Activated CD4-positive, CD25-positive, alpha-beta regulatory T cell treated with anti-CD3 and anti-CD28 coated beads, Interleukin-2, amount 50 U/mL, for 16 hours (primary cell): Measurements from ENCODE around the gene ADAMTS6.

Experiments used
- DNase-seq: peaks from one replicate; pipeline ENCODE4 v3.0.0-alpha.2; 2020; ENCODE audit warnings: low read depth, low spot score

Gene ADAMTS6

DNA sequence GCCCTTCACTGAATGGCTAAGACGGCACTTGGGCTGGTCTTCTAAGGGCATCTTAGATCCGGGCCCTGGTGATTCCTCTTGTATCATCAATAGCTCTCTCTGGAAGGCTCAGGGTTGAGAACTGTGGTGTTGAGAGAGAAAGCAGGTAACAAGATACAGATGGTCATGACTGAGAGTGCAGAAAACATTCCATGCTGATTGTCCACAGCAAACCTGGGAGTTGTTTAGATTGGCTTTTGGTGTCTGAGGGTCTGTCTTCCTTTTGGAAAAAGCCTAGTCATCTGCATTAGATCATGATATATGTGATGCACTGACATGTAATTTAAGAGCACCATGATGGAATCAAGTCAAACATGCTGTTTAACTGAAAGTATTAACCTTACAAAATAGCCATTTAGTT is 331.9 kb downstream of the ADAMTS6 start:
- no peak for DNase-seq

DNA sequence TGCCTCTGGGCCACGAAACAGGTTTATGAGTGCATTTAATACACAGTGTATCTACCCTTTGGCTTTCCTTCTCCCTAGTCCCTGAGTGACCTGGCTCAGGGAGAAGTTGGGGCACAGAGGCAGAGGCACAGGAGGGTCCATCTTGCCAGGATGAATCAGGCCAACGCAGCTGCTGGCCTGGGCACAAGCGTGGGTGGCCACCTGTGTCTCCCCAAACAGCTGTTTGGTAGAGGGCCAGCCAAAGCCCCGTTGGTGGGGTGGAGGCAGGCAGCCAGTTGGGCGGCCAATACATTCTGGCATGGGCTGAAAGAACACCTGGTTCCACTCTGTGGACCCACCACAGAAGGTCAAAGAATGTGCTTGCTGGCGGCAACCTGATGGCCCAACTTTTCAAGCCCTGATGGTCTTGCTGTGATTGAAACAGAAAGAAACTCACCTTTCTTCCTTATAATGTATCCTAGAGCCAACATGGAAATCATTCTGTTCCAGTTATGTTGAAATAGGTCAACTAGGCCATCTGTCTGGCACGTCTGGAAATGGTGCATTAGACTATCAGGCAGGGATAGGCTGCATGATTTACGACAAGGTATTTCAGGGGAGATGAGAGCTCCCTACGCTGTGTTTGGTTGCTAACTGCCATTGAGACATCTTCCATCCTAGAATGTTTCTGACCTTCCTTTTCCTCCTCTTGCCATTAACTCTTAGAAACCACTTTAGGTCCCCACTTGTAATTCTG is 337.4 kb downstream of the ADAMTS6 start:
- no peak for DNase-seq

DNA sequence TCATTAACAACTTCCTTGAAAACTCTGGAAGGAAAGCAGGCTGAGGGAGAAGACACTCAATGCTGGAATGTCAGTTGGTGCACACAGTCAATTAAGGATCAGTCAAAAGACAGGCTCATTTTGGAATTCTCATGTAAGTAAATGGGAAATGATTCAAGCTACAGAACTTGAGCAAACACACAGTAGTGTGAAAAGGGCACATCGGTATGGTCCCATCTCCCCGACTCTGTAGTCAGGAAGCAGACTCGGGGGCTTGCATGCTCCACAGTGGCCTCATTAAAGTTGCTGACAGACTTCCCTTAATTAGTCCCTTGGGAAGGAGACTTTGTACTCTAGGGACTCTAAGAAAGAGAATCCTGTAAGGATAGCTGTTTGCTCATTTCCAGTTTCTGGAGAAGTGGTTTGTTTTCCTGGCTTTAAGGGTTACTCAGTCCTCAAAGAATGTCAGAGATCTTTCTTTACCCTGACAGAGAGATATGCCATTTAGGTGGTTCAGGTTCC is 339.2 kb downstream of the ADAMTS6 start:
- DNase-seq, result no peak

DNA sequence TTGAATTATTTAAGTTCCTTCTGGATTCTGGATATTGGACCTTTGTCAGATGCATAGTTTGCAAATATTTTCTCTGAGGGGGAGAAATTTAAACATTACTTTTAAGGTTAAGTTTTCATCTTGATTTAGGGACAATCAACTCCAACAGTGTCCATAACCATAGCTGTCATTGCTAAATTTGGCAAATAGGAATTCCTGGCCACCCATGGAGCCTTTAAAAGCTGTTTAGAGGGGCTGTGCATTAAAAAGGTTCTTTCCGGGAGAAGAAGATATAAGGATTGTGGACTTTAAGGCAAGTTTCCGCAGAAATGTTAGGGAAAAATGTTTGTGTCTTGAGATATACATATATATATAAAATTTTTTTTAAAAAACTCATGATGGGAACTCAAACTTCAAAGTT is 339.7 kb downstream of the ADAMTS6 start:
- no peak for DNase-seq

DNA sequence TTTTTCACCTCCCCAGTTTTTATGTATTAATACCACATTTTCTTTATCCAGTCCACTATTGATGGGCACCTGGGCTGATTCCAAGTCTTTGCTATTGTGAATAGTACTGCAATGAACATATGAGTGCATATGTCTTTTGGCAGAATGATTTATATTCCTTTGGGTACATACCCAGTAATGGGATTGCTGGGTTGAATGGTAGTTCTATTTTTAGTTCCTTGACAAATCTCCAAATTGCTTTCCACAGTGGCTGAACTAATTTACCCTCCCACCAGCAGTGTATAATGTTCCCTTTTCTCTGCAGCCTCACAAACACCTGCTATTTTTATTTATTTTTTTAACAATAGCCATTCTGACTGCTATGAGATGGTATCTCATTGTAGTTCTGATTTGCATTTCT is 340.2 kb downstream of the ADAMTS6 start:
- no peak for DNase-seq

DNA sequence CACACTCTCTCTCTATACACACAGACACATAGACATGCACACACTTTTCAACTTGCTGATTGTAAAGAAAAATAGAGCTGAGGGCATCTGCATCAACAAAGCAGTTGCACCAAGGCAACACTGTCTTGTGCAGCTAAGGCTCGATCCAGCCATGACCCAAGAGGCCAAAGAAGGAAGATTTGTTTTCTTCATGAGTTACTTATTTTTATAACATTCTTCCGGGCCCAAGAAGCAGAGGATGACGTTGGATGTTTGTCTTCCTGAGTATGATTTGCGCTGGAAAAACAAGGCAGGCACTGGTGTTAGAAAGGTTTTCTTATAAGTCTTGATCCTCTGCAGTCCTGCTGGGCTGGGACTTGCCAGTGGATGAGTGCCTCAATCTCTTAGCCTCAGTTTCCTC is 344.1 kb downstream of the ADAMTS6 start:
- no peak for DNase-seq

DNA sequence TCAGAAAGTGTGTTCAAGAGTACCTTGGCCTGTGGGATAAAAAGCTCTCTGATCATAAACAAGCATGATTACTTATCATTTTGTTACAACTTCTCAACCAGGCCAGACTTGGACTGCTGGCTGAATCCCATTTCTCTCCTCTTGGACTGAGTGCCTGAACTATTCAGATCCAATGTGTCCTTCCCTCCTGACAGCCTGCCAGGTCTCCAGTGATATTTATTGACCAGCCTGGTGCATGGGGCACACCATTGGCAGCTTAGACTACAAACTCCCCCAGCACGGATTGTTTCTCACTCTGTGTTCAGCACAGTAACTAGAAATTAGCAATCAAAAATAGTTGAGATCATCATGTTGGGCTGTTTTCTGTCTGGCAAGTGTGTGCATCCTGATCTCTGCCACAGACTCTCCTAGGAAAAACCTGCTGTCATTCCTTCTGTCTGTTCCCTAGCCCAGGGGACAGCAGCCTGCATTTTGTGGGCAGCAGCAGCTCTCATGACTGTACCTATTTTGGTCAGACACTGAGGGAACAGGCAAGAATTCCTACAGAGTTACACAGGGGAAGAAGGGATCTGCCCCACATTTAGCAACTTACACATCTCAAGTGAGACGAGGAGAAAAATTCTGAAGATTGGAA is 348.1 kb downstream of the ADAMTS6 start:
- DNase-seq, result no peak

DNA sequence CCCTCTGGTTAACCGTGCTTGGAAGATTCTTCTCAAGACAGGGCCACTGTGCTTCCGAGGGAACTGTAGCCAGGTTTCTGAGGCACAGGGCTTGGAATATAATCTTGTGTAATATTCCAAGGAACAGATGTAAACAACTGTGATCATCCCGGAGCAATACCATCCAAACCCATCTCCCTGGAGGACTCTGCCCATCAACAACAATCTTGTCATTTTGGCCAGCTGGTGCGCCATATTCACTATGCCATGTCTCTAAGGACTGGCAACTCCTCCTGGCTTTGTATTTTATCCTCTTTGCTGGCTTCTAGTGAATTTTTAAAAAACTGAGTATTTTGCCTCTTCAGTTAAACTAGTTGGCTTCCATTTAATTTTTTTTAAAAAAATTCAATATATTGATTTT is 349.3 kb downstream of the ADAMTS6 start:
- DNase-seq, result no peak

DNA sequence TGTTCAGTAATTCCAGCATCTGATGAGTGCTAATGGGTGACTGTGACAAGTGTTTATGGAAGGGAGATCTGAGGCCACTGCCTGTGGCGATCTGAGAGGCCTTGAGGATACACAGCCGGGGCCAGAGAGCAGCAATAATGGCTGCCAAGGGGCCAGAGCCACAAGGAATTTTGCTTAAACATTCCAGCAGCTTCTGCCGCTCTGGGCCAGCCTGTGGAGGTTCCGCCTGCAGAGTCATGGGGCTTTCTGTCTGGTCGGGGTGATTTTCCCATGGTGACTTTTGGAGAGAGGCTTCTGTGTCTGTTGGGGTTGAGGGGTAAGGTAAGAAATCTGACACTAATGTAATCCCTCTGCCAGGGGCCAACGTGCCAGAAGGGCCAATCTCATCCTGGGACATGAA is 353.5 kb downstream of the ADAMTS6 start:
- no peak for DNase-seq

DNA sequence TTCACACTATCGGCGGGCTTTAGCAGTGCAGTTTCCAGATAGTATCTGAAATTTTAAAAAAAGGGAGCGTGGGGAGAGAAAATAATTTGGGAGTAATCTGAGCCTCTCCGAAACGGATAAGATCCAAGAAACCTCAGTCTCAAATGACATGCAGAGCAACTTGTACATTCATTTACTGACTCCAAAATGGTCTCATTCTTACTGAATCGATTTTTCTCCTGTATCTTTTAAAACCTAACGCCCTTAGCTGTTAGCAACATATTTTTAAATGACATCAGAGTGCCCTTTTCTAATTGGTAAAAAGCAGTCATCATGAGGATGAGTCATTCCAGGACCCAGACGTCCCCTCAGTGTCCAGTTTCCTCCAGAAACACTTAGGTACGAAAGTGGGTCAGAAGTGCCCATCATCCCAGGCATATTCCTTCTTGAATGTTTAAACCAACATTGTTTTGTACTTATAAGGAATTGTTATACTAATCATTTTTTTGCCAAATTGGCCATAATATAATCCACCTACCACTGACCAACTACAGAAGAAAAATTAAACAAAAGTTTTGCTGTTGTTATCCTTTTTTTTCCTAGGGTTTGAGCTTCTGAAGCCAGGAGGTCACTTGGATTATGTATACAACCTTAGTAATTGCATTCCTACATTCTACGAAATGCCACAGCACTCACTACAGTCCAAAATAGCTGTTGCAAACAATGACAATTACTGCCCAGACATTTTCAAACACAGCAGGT is 354.4 kb downstream of the ADAMTS6 start:
- no peak for DNase-seq

DNA sequence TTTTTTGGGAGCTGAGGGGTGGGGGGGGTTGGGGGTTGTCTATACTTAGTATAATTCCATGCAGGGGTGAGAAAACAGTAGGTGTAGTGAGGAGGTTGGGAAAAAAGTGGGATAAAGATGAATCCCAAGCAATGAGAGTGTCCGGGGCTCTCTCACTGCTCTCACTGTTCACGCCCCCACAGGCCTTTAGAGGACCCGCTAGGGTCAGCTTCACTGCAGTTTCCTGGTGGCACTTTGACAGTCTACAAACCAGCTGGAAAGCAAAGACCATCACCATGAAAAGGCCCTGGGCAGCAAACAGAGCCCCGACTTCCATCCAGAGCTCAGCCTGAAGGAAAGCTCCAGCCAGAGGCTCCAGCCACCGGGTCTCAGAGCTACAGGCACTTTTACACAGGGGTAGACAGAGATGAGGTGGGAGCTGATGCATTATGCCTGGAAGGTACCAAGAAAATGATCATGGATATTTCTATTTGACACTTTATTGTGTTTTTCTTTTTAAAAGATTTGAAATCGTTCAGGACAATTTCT is 355.1 kb downstream of the ADAMTS6 start:
- no peak for DNase-seq

DNA sequence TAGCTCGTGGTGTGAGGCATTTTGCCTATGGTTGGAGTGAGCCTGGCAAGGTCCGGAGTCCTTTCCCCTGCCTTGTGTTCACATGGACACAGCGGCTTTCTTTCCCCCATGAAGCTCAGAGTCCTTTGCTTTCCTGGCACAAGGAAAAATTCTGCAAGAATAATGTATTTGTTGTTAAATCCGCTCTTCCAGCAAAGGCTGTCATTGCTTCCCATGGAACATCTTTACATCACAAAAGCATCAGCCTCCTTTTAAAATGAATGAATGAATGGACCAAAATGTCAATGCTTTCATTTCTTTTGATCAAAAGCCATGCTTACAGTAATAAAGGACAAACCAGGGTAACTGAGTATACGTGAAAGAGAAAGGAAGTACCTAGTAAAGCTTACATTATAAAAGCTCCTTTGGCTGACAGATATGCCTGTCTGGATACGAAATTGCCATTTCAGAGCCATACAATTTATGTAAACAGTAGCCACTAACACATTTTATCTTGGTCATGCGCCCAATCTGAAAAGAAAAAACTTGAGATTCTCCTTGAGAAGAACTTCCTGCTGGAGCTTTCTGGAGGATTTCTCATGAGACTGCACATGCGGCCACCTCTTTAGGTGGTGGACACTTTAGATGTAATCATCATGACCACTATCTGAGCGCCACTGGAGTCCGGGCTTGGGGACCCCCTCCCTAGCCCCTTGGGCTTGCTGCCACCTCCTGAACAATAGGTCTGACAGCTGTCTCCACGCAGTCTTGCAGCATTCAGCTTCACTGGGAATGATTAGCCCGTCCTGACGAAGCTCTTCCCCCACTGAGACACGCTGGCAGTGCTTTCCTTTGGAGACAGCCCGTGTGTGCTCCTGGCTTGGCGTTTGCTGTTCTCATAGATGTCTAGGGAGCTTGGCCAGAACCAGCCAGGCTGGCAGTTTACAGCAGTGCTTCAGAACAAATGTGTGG is 355.9 kb downstream of the ADAMTS6 start:
- no peak for DNase-seq

DNA sequence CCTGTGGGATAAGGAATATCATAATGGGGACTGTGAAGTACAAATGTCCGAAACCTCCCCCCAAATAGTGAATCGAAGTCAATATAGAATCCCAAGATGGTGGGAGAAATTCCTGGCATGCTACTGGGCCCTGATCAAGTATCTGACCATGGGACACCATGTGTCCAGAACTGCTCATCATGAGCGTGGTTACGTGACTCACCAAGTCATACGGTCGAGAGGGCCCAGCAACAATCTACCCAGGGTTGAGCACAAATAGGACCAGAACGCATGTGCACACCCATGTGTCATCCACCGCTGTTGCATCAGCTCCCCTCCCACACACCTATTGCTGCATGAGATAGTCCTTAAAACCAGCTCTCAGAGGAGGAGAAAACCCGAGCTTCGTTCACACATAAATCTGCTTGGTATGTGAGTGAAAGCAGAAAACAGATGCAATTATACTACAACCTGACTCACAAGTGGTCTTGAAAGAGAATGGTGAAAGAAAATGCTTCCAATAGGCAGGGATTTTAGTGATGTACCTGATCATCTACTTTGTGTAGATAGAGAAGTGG is 359.8 kb downstream of the ADAMTS6 start:
- no peak for DNase-seq

DNA sequence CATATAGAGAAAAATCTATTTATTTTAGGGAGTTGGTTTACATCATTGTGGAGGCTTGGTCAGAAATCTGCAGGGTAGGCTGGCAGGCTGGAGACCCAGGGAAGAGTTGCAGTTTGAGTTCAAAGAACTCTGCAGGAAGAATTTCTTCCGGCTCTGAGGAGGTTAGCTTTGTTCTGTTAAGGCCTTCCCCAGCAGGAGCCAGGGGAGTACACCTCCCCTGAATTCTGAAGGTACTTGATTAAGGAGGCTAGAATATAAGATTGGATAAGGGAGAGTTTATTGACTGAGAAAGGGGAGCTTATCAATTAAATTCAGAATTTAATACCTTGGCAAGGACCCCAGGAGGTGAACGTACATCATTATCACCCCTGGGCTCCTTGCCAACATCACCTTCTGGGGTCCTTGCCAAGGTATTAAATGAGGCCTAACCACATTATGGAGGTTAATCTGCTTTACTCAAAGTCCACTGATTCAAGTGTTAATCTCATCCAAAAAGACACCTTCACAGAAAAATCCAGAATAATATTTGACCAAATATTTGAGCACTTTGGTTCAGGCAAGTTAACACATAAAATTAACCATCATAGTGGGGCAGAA is 361.3 kb downstream of the ADAMTS6 start:
- DNase-seq, result no peak

DNA sequence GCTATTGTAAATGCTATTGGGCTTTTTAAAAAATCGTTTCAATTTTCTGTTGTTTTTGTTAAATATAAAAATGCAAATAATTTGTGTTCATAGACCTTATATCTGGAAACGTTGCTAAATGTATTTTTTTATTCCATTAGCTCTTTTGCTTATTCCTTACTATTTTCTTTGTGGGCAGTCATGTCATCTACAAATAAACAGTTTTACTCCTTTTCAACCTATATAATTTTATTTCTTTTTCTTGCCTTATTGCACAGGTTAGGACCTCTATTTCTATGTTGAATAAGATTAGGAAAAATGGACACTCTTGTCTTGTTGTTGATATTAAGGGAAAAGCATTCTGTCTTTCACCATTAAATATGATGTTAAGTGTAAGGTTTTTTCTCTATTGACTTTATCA is 364.2 kb downstream of the ADAMTS6 start:
- no peak for DNase-seq

DNA sequence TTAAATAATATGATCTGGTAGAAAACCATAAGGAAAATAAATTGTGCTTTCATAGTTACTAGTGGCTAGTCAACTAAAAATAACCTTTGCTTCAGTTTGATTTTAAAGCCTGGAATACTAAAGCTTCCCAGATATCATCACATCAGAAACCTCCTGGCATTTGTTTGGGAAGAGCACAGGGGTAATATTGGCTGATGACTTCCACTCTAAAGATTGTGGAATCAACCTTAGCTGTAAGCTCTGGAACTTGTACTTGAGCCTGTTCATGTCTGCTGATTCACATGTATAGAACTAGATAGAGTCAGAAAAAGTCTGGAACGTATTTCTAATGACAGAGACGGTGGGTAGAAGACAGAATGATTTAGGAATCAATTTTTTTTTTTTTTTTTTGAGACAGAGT is 367.9 kb downstream of the ADAMTS6 start:
- no peak for DNase-seq

DNA sequence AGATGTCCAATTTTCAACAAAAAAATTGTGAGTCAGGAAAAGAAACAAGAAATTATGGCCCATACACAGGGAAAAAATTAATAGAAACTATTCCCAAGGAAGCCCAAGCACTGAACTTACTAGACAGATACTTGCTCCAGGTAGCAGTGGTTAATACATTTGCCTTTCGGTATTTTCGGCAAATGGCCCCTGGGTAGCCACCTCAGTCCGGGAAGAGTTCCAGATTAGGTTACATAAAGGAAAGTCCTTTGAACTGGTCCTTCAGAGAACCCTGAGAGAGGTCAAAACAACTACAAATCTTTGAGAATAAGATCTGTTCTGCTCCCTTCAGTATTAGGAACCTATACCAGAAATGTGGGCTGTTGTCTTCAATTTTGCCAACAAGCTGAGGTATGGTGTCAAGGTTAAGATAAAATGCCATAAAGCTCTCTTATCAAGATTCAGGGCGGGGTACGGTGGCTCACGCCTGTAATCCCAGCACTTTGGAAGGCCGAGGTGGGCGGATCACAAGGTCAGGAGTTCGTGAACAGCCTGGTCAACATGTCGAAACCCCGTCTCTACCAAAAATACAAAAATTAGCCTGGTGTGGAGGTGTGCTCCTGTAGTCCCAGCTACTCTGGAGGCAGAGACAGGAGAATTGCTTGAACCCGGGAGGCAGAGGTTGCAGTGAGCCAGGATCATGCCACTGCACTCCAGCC is 369.6 kb downstream of the ADAMTS6 start:
- DNase-seq, result no peak

DNA sequence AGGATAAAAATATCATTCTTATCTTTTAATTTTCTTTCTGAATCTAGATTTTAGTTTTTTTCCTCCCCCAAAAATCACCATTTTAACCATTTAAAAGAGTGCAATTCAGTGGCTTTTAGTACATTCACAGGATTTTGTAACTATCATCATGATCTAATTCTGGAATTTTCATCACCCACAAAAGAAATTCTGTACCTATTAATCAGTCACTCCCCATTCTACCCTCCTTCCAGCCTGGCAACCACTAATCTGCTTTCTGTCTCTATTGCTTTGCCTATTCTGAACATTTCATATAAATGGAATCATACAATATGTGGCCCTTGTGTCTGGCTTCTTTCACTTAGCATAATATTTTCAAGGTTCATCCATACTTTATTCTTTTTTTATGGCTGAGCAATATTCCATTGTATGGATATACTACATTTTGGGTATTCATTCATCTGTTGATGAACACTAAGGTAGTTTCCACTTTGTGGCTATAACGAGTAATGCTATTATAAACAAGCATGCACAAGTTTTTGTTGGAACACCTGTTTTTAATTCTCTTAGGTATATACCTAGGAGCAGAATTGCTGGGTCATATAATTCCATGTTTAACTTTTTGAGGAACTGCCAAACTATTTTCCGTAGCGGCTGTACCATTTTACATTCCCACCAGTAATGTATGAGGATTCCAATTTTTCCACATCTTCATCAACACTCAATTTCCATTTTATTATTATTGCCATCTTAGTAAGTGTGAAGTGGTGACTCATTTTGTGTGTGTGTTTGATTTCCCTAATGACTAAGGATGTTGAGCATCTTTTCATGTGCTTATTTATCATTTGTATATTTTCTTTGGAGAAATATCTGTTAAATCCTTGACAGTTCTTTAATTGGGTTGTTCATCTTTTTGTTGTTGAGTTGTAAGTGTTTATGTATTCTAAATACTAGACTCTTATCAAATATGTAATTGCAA is 372.7 kb downstream of the ADAMTS6 start:
- no peak for DNase-seq

DNA sequence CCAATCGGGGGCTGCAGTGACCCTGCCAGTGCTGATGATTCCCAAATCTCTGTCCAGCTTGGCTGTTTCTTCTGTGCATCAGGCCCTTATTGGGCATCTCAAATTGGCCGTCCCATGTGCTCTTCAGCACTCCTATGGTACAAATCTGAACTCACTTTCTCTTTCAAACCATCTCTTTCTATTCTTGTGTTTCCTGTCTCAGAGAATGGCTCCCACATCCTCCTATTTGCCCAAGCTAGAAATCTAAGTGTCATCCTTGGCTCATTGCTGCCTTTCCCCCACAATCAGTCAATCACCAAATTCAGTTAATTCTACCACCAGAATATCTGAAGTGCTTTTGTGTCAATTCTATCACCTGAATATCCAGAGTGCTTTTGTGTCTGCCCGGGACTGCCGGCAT is 376.4 kb downstream of the ADAMTS6 start:
- DNase-seq, result no peak
